Adrenal gland (tissue), 12 donors: ENCODE data around the gene RTL5. TPM values are rescaled to one million over a fixed set of nuclear protein-coding genes. Genes with fewer than 3 reads are reported as not detected.

Source experiments
- DNase-seq, 7 donors: peaks; one replicate each; pipeline ENCODE4 v3.0.0-alpha.2; 2019 to 2020
- H3K27ac ChIP-seq, 5 donors: fragments of 200-600 bp; sonication (generic) in 4 of 5; 1 replicate in 3 of 5; 2 replicates in 2 of 5; pipeline versions ENCODE4 v1.5.1 to v1.8.0; 2016 to 2020; ENCODE audit warnings: mild to moderate bottlenecking in 1 of 5
- H3K27me3 ChIP-seq: fragments of 200-600 bp; 2 replicates; pipeline ENCODE4 v1.8.0; 2021
- H3K36me3 ChIP-seq, 2 donors: fragments of 200-600 bp; replicated peaks in 1 of 2; 1 replicate in 1 of 2; 2 replicates in 1 of 2; pipeline versions ENCODE4 v1.5.1 to v1.8.0; 2018 to 2022
- H3K4me1 ChIP-seq, 2 donors: fragments of 200-600 bp; replicated peaks in 1 of 2; 1 replicate in 1 of 2; 2 replicates in 1 of 2; pipeline versions ENCODE4 v1.5.1 to v1.8.0; 2018 to 2021
- H3K4me3 ChIP-seq, 4 donors: fragments of 200-600 bp; sonication (generic) in 3 of 4; one replicate each; pipeline ENCODE4 v1.5.1; 2016 to 2018
- H3K9me3 ChIP-seq, 3 donors: fragments of 200-600 bp; sonication (generic) in 1 of 3; replicated peaks in 1 of 3; 1 replicate in 2 of 3; 2 replicates in 1 of 3; pipeline versions ENCODE4 v1.5.1 to v1.8.0; 2016 to 2021
- POLR2A ChIP-seq, 2 donors: fragments of 450-650 bp; IDR thresholded peaks; one replicate each; pipeline ENCODE4 v1.6.1; 2017; ENCODE audit warnings: antibody characterized with exemption in 2 of 2, mild to moderate bottlenecking in 2 of 2, moderate library complexity in 1 of 2
- WGBS, 4 donors: extraction: QIAGEN DNeasy Blood & Tissue Kit in 2 of 4; methylation state at CpG; one replicate each; pipeline versions ENCODE4 v1.1.5 to v1.1.7; 2013 to 2017; 5-methylcytosine and 5-hydroxymethylcytosine counted together
- intact Hi-C, 2 donors: fragments of 100-400 bp; cut with DNase I; formaldehyde crosslinking; loops; one replicate each; pipeline versions ENCODE4 v1.14.1 to v1.15.0; 2022 to 2023
- polyA plus RNA-seq, 3 donors: library from polyadenylated mRNA; stranded (reverse); fragments of 200-250 nt in 2 of 3; fragments of 350-450 nt in 1 of 3; fragmentation: Illumina TruSeq in 1 of 3; extraction: RNeasy Lipid Tissue Mini Kit (QIAGEN cat#74804) in 1 of 3; gene quantifications; one replicate each; pipeline ENCODE4 v1.2.3, GENCODE V29; 2013 to 2014
- total RNA-seq, 9 donors: library from RNA; depleted of rRNA in 4 of 9; stranded (reverse); fragments of >200 nt in 4 of 9; fragments of 120-200 nt in 1 of 9; fragmentation: NEBNext Ultra II Directional in 1 of 9; extraction: Animal tissue kit (Norgen Biotek cat#: 25700) in 1 of 9; gene quantifications; one replicate each; pipeline versions ENCODE4 v1.1.0 to v1.2.4, GENCODE V29; 2013 to 2023
- TF ChIP-seq, protein P1 (sequence below), 6 experiments: fragments of 450-650 bp in 4 of 6; fragments of 200-600 bp in 2 of 6; sonication (generic) in 1 of 6; IDR thresholded peaks; 1 replicate in 5 of 6; 2 replicates in 1 of 6; pipeline versions ENCODE4 v1.5.1 to v1.8.0; 2016 to 2021; ENCODE audit warnings: antibody characterized with exemption in 6 of 6, mild to moderate bottlenecking in 2 of 6, moderate library complexity in 1 of 6
- donor health status: healthy with polysubstance abuse.
- donor health status: Bipolar disorder and iron deficiency.
- donor health status: DM: yes; HTN: yes; CAD: no.
- donor health status: DM: no; HTN: no; CAD: no.
- donor health status: DM: no; HTN: no; CAD: no.
- donor health status: DM: yes; HTN: yes; CAD: no.

RTL5 gene
- total and polyA plus RNA-seq, 12 donors = 1.3 to 7.9 (median 5.2) TPM

DNA sequence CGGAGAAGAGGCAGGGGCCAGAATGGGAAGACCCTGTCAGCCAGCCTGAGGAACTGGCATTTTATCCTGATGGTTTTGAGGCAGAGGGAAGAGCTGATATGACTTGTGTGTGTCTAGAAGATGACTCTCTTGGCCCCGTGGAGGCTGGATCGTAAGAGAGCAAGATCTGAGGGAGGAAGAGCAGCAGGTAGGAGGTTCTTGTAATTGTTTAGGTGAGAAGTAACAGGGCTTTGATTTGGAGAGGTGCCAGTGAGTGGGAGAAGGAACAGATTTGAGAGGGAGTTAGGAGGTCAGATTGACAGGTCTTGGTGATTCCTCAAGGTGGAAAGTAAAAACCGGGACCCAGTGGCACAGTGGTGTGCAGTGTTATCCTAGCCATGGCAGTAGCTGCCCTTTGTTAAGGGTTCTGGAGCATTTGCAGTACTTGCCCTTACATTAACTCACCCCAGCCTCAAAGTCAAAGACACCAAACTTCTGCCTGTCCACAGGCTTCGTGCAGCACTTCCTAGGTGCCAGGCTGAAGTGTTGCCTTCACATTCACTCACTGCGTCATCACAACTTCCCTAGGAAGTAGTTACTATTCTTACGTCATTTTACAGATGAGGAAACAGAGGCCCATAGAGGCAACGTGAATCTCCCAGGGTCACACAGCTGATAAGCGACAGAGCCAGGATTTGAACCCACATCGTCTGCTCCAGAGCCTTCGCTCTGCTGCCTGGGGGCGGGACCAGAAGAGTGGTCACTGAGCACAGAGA, 23.7 kb downstream of the RTL5 start:
- intact Hi-C loops = no loop called here
- no peaks in the 10 kb centered on the region for H3K9me3 ChIP-seq
- no peak for DNase-seq
- H3K27me3 ChIP-seq = peaks cover 22% of the 10 kb centered on the region
- 84 to 98% (median 84%) methylated on average over 4 to 12 of the region's 12 CpGs for WGBS, 4 donors
- H3K36me3 ChIP-seq = no peaks in the 10 kb centered on the region
- no peak overlapping the region for H3K27ac ChIP-seq
- no peak for TF ChIP-seq POLR2A (IDR thresholded peaks at IDR 0.05)
- TF ChIP-seq, protein P1, sequence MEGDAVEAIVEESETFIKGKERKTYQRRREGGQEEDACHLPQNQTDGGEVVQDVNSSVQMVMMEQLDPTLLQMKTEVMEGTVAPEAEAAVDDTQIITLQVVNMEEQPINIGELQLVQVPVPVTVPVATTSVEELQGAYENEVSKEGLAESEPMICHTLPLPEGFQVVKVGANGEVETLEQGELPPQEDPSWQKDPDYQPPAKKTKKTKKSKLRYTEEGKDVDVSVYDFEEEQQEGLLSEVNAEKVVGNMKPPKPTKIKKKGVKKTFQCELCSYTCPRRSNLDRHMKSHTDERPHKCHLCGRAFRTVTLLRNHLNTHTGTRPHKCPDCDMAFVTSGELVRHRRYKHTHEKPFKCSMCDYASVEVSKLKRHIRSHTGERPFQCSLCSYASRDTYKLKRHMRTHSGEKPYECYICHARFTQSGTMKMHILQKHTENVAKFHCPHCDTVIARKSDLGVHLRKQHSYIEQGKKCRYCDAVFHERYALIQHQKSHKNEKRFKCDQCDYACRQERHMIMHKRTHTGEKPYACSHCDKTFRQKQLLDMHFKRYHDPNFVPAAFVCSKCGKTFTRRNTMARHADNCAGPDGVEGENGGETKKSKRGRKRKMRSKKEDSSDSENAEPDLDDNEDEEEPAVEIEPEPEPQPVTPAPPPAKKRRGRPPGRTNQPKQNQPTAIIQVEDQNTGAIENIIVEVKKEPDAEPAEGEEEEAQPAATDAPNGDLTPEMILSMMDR (IDR thresholded peaks at IDR 0.05) = no peak
- no peak overlapping the region for H3K4me3 ChIP-seq
- no peaks in the 10 kb centered on the region for H3K4me1 ChIP-seq

GRCh38 chrX:72107320-72107719, 24.4 kb downstream of the RTL5 start:
- Histone ChIP-seq H3K36me3 (no peaks in the 10 kb centered on the region), H3K9me3 (no peaks in the 10 kb centered on the region), H3K27me3 (peaks cover 27% of the 10 kb centered on the region), H3K4me1 (no peaks in the 10 kb centered on the region), H3K4me3 (no peak overlapping the region), H3K27ac (no peak overlapping the region)
- TF ChIP-seq, protein P1 (IDR thresholded peaks at IDR 0.05) = no peak
- no peak for TF ChIP-seq POLR2A (IDR thresholded peaks at IDR 0.05)
- peak in 1 of 7 donors; percentile 69 for DNase-seq
- intact Hi-C loops = no loop called here
- WGBS, 4 donors = 64 to 84% (median 65%) methylated on average over 4 to 6 of the region's 6 CpGs

DNA sequence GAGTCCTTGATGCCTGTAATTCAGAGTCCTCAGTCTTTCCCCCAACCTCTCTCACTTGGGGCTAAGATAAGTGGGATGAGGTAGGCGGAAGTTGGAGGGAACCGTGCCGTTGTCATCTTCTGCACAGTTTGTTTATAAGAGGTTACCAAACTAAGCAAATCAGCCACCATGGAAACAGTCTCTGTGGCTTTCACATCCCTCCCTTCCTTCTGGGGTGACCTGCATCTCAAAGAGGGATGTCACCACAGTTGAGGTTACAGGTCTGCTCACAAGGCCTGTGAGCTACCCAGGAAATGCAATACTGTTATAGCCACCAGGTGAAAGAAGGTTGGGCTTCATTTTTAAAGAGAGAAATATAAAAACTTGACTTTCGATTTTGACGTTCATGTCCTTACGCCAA, 26.3 kb downstream of the RTL5 start:
- DNase-seq = no peak
- Histone ChIP-seq H3K36me3 (no peaks in the 10 kb centered on the region), H3K27ac (no peak overlapping the region), H3K9me3 (no peaks in the 10 kb centered on the region), H3K4me1 (no peaks in the 10 kb centered on the region), H3K27me3 (peaks cover 36% of the 10 kb centered on the region), H3K4me3 (no peak overlapping the region)
- TF ChIP-seq, protein P1 (IDR thresholded peaks at IDR 0.05) = no peak
- no peak for TF ChIP-seq POLR2A (IDR thresholded peaks at IDR 0.05)
- intact Hi-C loops = no loop called here
- WGBS, 4 donors = 63 to 83% (median 80%) methylated on average over 5 to 6 of the region's 6 CpGs

DNA sequence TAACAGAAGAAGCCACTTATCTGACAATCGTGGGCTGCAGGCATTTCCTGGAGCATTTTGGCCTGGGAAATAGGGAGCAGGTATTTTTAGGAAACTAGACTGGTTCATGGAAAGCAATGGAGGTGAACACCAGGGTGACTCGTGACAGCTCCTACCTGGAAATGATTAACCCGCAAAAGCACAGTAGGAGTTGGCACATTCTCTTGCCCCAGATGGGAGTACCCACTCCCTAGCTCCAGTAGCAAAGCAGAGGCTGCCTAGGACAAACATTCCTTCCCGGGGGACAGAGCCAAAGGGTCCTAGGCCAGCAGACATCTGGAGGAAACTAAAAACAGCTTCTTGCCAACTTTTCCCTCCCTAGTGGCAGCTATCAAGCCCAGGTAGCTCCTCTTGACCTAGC, 29.0 kb downstream of the RTL5 start:
- Histone ChIP-seq H3K27me3 (peaks cover 30% of the 10 kb centered on the region), H3K4me1 (no peaks in the 10 kb centered on the region), H3K9me3 (no peaks in the 10 kb centered on the region), H3K27ac (no peak overlapping the region), H3K36me3 (no peaks in the 10 kb centered on the region), H3K4me3 (no peak overlapping the region)
- WGBS, 4 donors = 56 to 69% (median 67%) methylated on average over 2 to 4 of the region's 4 CpGs
- intact Hi-C loops = no loop called here
- no peak for DNase-seq
- TF ChIP-seq POLR2A (IDR thresholded peaks at IDR 0.05) = no peak
- TF ChIP-seq, protein P1 (IDR thresholded peaks at IDR 0.05) = no peak
